HG03039 (cell line): ENCODE measurements around the gene POLR3A.
"Not testable (repeated sequence)": the region's sequence is repeated elsewhere in the genome, so short reads cannot be mapped to it uniquely, and the experiment has no call there.

ENCODE experiments used
- ATAC-seq: cut with Tn5 transposase; IDR thresholded peaks from one replicate; pipeline ENCODE4 v1.9.1; 2021; ENCODE audit warnings: mild to moderate bottlenecking, moderate library complexity; ENCODE audit not compliant: unreplicated experiment

POLR3A gene

GRCh38 chr10:78025685-78026364 is 3.5 kb downstream of the POLR3A start:
- ATAC-seq, result no peak

DNA sequence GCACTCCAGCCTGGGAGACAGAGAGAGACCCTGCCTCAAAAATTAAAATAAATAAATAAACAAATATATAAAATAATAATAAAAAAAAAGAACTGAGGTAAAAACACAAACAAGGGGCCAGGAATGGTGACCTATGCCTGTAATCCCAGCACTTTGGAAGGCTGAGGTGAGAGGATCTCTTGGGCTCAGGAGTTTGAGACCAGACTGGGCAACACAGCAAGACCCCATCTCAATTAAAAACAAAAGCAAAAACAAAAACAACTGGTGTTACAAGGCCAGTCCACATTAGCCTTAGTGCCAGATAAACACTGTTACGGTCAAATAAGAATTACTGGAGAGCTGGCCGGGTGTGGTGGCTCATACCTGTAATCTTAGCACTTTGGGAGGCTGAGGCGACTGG is 5.6 kb downstream of the POLR3A start:
- no peak for ATAC-seq

DNA sequence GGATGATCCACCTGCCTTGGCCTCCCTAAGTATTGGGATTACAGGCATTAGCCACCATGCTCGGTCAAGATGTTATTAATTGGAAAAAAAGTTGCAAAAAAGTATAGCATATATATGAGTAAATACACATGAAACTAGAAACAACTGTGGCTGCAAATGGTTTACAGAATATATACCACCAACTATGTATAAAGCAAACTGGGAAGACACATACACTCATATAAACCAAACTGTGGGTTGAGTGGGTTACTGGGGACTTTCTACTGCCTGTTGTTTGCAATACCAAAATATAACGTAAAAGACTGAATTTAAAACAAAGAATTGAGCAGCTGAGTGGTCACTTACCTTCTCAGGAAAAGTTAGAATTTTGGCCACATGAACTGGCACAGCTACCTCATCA is 8.1 kb downstream of the POLR3A start:
- no peak for ATAC-seq

DNA sequence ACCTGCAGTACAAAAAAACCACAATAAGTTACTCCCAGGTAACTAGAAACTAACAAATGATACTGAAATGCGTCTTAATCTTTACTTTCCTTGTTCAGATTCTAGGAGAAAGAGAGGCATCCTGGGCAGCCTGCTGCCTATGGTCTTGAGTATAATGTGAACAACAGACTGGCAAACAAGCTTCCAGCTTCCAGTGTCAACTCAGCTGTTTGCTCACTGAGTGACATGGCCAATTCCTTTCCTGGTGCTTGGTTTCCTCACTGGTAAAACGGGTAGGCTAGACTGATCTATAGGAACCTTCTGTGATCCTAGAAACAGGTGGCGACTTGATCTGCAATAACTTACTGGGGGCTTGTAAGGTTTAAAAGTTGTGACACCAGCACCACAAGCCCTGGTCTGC is 10.1 kb downstream of the POLR3A start:
- ATAC-seq, result no peak

DNA sequence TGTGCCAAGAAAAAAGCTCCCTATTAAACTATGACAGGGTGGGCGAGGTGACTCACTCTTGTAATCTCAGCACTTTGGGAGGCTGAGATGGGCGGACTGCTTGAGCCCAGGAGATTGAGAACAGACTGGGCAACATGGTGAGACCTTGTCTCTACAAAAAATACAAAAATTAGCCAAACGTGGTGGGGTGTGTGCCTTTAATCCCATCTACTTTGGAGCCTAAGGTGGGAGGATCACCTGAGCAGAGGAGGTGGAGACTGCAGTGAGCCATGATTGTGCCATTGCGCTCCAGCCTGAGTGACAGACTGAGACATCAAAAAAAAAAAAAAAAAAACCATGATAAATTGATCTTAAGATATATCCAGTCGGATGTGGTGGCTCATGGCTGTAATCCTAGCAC is 11.5 kb downstream of the POLR3A start:
- no peak for ATAC-seq

GRCh38 chr10:78015546-78015945 is 13.8 kb downstream of the POLR3A start:
- ATAC-seq, result no peak

- ATAC-seq, result no peak
These were observed 15.8 kb downstream of the POLR3A start for GRCh38 chr10:78013564-78013963.

GRCh38 chr10:78011065-78011464 is 18.2 kb downstream of the POLR3A start:
- no peak for ATAC-seq

DNA sequence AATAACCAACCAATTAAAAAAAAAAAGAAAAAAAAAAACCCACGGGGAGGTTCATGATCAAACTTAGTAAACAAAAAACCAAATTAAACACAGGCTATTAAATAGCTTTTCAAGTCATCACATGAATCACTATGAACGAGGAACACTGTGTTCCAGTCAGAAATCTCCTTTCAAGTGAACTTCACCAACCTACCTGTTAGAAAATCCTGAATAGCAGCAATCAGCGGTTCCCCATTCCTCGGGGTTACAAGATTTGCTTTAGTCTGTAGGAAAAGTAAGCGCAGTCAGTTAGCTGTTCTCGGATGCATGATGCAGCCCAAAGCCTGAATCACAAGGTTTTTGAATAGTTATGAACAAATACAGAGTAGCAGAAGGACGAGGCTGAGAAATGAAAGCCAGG is 19.0 kb downstream of the POLR3A start:
- ATAC-seq, result no peak

DNA sequence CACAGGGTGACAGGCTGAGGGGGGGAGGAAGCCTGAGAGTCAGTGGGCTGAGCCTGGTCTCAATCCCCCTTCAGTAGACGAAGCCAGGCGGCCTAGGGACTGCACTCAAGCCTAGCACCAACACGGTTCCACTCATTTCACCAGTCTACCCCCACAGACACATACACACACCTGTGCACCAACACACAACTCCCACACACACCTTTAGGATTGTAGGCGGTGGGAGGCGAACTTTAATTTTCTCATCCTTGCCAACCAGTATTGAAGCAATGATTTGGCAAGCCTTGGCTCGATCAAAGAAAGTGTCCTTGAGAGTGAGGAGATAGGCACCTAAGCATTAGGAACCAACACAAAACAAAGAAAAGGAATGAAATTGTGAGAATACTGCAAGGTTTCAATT is 19.7 kb downstream of the POLR3A start:
- no peak for ATAC-seq

GRCh38 chr10:78007172-78007571 is 22.1 kb downstream of the POLR3A start:
- ATAC-seq, result no peak

GRCh38 chr10:78004215-78005026 is 24.9 kb downstream of the POLR3A start:
- ATAC-seq, result no peak

DNA sequence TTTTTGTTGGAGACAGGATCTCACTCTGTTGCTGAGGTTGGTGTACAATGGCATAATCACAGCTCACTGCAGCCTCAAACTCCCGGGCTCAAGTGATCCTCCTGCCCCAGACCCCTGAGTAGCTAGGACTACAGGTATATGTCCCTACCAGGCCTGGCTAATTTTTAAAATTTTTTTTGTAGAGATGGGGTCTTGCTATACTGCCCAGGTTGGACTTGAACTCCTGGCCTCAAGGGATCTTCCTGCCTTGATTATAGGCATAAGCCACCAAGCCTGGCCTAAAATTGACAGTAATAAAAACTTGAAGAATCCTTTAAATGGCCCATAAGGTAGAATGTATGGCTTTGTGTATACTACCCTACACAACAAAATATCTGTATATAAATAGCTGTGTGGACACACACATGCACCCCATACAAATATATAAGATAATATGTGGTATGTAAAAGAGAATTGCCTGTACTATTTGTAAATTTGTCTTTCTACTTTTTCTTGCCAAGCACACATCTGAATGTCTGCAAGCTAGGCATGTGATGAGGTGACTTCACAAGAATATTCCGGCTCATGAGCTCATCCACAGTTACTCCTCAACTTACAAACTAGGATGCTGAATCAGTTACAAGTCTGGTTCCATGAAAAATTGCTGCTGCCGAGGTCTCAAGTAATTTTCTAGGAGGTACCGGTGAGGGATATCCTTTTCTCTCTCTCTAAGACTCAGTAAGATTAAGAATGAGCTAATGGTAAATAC is 26.6 kb downstream of the POLR3A start:
- ATAC-seq, result no peak

DNA sequence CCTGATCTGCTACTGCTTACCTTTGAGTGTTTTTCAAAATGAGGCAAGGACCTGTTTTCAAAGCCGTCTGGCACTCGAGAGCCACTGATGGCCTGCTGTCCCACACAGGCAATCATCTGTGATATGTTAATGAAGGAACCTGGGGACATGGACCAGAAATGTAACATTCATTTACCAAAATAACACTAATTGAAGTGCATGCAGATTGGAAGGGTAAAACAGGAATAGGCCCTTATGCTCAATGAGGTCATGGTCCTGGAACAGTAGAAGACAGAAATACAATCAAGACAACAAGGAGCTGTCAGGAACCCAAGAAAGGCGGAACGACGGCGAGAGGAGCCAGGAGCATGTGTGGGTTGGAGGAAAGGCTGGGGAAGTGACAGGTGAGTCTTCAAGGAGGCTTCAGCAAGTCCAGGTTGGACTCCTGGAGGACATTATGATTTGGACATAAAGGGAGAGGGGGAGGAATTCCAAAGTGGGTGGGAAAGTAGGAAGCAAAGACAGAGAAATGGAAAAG is 28.3 kb downstream of the POLR3A start:
- no peak for ATAC-seq

DNA sequence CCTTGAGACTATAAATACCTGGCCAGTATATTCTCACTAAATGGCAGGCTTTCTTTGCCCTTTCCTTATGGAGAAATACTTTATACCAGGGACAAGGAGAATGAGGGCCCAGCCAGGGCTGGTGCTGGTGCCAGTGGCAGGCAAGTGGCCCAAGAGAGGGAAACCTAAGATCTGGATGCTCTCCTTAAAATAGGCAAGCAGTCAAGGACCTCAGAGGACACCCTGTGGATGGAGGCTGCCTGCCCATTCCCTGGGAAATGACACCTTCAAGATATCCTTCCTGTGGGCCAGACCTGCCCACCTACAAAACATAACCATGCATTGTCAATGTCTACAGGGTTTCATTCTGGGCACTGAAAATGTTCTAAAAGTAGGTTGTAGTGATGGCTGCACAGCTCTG is 29.1 kb downstream of the POLR3A start:
- ATAC-seq, result no peak

DNA sequence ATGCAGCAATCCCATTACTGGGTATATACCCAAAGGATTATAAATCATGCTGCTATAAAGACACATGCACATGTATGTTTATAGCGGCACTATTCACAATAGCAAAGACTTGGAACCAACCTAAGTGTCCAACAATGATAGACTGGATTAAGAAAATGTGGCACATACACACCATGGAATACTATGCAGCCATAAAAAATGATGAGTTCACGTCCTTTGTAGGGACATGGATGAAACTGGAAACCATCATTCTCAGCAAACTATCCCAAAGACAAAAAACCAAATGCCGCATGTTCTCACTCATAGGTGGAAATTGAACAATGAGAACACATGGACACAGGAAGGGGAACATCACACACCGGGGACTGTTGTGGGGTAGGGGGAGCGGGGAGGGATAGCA is 30.5 kb downstream of the POLR3A start:
- not testable (repeated sequence) for ATAC-seq

DNA sequence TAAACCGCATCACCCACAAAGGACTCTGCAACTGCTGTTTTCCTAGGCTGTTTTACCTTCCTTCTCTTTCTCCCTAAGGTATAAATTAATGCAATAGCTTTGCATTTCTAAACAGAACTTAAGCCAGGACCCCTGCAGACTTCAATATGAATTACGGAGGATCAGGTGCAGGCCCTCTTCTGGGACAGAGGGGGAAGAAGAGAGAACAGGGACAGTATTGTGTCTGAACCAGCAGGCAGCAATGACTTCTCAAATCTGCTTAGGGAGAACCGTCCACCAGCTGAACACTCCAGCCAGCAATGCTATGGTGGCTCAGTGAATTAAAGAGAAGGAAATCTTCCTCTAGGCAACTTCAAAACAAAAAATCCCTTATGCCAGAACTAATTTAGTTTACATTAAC is 35.7 kb downstream of the POLR3A start:
- ATAC-seq, result no peak

- ATAC-seq, result no peak
These were observed 40.1 kb downstream of the POLR3A start for GRCh38 chr10:77989081-77989724.

- ATAC-seq, result no peak
These were observed 41.6 kb downstream of the POLR3A start for GRCh38 chr10:77987671-77988255.

DNA sequence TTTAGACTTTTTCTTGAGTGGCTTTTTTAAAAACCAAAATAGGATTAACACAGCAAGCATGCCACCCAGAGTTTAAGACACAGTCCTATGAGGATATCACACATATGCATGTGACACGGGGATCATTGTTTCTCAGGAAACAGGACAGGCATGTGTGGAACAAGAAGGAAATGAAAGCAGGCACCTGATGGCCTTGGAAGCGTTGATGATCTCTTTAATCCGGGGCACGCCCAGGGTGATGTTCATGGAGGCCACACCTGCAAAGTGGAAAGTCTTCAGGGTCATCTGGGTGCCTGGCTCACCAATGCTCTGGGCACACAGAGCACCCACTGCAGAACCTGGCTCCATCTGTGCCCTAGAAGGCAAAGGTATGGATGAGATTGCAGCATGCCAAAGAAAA is 44.3 kb downstream of the POLR3A start:
- no peak for ATAC-seq
